Smooth muscle cell (in vitro differentiated cells): Measurements from ENCODE around the gene CROCC2. TPM values are rescaled to one million over a fixed set of nuclear protein-coding genes. Genes with fewer than 3 reads are reported as not detected.

ENCODE experiments used
- DNase-seq: peaks from one replicate; lab custom pipeline; 2025; ENCODE audit not compliant: unreplicated experiment; lab: John Stamatoyannopoulos, UW
- H2AFZ ChIP-seq: fragments of 200-600 bp; sonication (generic); 2 replicates; pipeline ENCODE4 v1.6.0; 2016; ENCODE audit warnings: antibody characterized with exemption, low read depth, mild to moderate bottlenecking
- H3F3A ChIP-seq: fragments of 200-600 bp; sonication (generic); 2 replicates; pipeline ENCODE4 v1.6.0; 2017; ENCODE audit warnings: antibody characterized with exemption, low read depth
- H3K27ac ChIP-seq: fragments of 200-600 bp; sonication (generic); 2 replicates; pipeline ENCODE4 v1.5.1; 2016; ENCODE audit warnings: low read depth, mild to moderate bottlenecking
- H3K27me3 ChIP-seq: fragments of 200-600 bp; sonication (generic); 2 replicates; pipeline ENCODE4 v1.6.1; 2016; ENCODE audit warnings: low read depth, mild to moderate bottlenecking
- H3K36me3 ChIP-seq: fragments of 200-600 bp; sonication (generic); 2 replicates; pipeline ENCODE4 v1.5.1; 2016; ENCODE audit warnings: low read depth
- H3K4me1 ChIP-seq: fragments of 200-600 bp; sonication (generic); 2 replicates; pipeline ENCODE4 v1.5.1; 2016; ENCODE audit warnings: low read depth
- H3K4me2 ChIP-seq: fragments of 200-600 bp; sonication (generic); 2 replicates; pipeline ENCODE4 v1.6.0; 2016; ENCODE audit warnings: mild to moderate bottlenecking
- H3K4me3 ChIP-seq: fragments of 200-600 bp; sonication (generic); 2 replicates; pipeline ENCODE4 v1.5.1; 2016; ENCODE audit warnings: mild to moderate bottlenecking
- H3K79me2 ChIP-seq: fragments of 200-600 bp; sonication (generic); 2 replicates; pipeline ENCODE4 v1.6.0; 2016; ENCODE audit warnings: low read depth, mild to moderate bottlenecking
- H3K9ac ChIP-seq: fragments of 200-600 bp; sonication (generic); 2 replicates; pipeline ENCODE4 v1.6.0; 2016; ENCODE audit warnings: low read depth
- H3K9me3 ChIP-seq: fragments of 200-600 bp; sonication (generic); replicated peaks from 2 replicates; pipeline ENCODE4 v1.5.1; 2016; ENCODE audit warnings: low read depth
- H4K20me1 ChIP-seq: fragments of 200-600 bp; sonication (generic); 2 replicates; pipeline ENCODE4 v1.6.0; 2016; ENCODE audit warnings: low read depth
- CTCF ChIP-seq: fragments of 200-600 bp; sonication (generic); IDR thresholded peaks from 2 replicates; pipeline ENCODE4 v1.5.1; 2017; ENCODE audit warnings: borderline replicate concordance, mild to moderate bottlenecking, antibody characterized with exemption; ENCODE audit not compliant: insufficient read depth, poor library complexity, severe bottlenecking
- WGBS: methylation state at CpG from one replicate; pipeline ENCODE4 v1.1.7; 2016; ENCODE audit warnings: low lambda C conversion rate; 5-methylcytosine and 5-hydroxymethylcytosine counted together
- polyA plus RNA-seq: library from polyadenylated mRNA; unstranded; fragments of >200 nt; fragmentation: Nextera tagmentation; extraction: Ambion mirVana; gene quantifications from 2 replicates; pipeline ENCODE4 v1.2.1, GENCODE V29; 2016
- total RNA-seq: library from RNA; depleted of rRNA; stranded (reverse); fragments of >200 nt; gene quantifications from 2 replicates; pipeline ENCODE4 v1.2.3, GENCODE V29; 2014

The CROCC2 gene
- total and polyA plus RNA-seq, 2 experiments from 2014 or later, result not detected

GRCh38 chr2:240981871-240982800 lies 76.0 kb downstream of the CROCC2 start:
- DNase-seq, result no peak
- 82% methylated on average over 25 of the region's 25 CpGs for WGBS
- H4K20me1 ChIP-seq, result no peaks in the 10 kb centered on the region

GRCh38 chr2:240982821-240983281 lies 76.7 kb downstream of the CROCC2 start:
- Histone ChIP-seq H3K79me2 (no peaks in the 10 kb centered on the region), H3K27me3 (peaks cover 26% of the 10 kb centered on the region), H3F3A (no peaks in the 10 kb centered on the region), H3K4me1 (no peaks in the 10 kb centered on the region), H4K20me1 (no peaks in the 10 kb centered on the region), H3K4me3 (no peak overlapping the region), H3K9me3 (no peaks in the 10 kb centered on the region), H3K27ac (no peak overlapping the region), H3K9ac (no peak overlapping the region), H3K4me2 (no peak overlapping the region), H2AFZ (no peak overlapping the region), H3K36me3 (no peaks in the 10 kb centered on the region)
- no peak for DNase-seq
- 94% methylated on average over 8 of the region's 8 CpGs for WGBS
- no peak for TF ChIP-seq CTCF

More at GRCh38 chr2:240981871-240982800, 76.0 kb downstream of the CROCC2 start:
- H2AFZ ChIP-seq, result no peak overlapping the region
- H3K27ac ChIP-seq, result no peak overlapping the region
- H3K4me3 ChIP-seq, result no peak overlapping the region
- TF ChIP-seq CTCF, result no peak
- H3K79me2 ChIP-seq, result no peaks in the 10 kb centered on the region
- H3K4me2 ChIP-seq, result no peak overlapping the region
- no peaks in the 10 kb centered on the region for H3K4me1 ChIP-seq
- no peaks in the 10 kb centered on the region for H3K9me3 ChIP-seq
- no peaks in the 10 kb centered on the region for H3K36me3 ChIP-seq
- H3K27me3 ChIP-seq, result peaks cover 26% of the 10 kb centered on the region
- no peaks in the 10 kb centered on the region for H3F3A ChIP-seq
- H3K9ac ChIP-seq, result no peak overlapping the region

- WGBS, result 11% methylated on average over 44 of the region's 45 CpGs
- DNase-seq, result no peak
These were observed 77.3 kb downstream of the CROCC2 start for GRCh38 chr2:240983361-240983995.

More at GRCh38 chr2:240983361-240983995, 77.3 kb downstream of the CROCC2 start:
- peaks cover 26% of the 10 kb centered on the region for H3K27me3 ChIP-seq
- H3K4me2 ChIP-seq, result no peak overlapping the region
- no peaks in the 10 kb centered on the region for H3K36me3 ChIP-seq
- H3K9me3 ChIP-seq, result no peaks in the 10 kb centered on the region
- peak; percentile 32 for TF ChIP-seq CTCF
- H2AFZ ChIP-seq, result no peak overlapping the region
- H3K4me3 ChIP-seq, result no peak overlapping the region
- H3F3A ChIP-seq, result no peaks in the 10 kb centered on the region
- no peaks in the 10 kb centered on the region for H4K20me1 ChIP-seq
- H3K27ac ChIP-seq, result no peak overlapping the region
- H3K4me1 ChIP-seq, result no peaks in the 10 kb centered on the region
- no peak overlapping the region for H3K9ac ChIP-seq
- no peaks in the 10 kb centered on the region for H3K79me2 ChIP-seq
